COLO668 (cell line): ENCODE results near the gene PXK.
A peak's percentile ranks its signal among the peaks of the same experiment; 100 is the strongest.

Experiments
- DNase-seq: peaks from one replicate; lab custom pipeline; 2025; ENCODE audit not compliant: unreplicated experiment; lab: John Stamatoyannopoulos, UW

The PXK gene

DNA sequence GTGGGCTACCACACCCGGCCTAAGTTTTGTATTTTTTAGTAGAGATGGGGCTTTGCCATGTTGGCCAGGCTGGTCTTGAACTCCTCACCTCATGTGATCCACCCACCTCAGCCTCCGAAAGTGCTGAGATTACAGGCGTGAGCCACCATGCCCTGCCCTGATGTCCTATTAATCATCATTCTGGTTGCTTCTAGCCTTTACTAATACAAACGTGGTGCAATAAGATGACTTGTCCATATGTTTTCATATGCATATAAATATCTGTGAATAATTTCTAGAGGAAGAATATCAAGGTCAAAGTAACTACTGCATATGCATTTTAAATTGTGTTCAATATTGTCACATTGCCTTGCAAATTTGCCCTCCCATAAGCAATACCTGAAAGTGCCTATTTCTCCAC is 126.5 kb downstream of the PXK start:
- DNase-seq: no peak

DNA sequence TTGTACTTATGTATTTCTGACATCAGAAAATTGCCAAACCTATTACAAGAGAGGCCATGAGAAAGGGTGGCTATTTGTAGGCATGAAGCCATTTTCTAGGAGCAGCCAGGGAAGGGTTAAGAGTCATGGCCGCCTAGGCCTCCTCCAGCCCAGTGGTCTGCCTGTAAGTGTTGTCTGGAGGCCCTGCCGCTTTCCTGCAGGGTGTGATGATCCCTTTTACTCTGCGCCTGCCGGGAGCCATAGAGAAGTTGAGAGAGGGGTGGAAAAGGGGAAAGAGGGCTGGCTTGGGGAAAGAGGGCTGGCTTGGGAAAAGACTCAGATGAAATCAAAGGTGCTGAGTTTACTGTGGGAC is 130.1 kb downstream of the PXK start:
- DNase-seq: no peak

DNA sequence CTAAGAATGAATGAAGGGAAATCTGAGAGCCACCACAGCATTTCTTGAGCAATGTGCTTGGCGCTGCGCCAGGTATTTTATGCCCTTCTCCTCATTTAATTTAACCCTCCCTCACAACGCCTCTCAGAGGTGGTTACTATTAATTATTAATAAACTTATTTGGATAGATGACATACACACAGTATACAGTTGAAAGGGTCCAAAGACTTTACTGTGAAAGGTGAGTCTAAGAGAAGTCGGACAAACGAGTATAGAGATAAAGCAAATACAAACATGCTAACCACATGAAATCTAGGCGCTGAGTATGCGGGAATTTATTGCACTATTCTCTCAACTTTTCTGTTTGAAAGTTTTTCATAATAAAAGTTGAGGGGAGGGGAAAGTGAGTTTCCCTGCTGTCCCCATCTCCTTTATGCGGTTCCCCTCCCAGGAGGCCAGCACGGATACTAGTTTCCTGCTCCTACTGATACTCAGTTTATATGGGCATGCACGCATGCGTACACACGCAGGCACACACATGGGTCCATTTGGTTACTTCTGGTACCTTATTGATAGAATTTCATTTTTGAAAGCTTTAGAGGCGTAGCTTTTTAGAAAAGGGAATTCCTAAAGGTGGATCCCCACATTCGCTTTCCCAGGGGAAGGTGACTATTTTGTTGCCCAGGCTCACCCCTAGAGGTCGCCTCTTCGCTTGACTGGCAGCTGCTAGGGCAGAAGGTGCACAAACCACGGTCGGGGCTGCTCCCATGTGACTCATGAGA is 130.7 kb downstream of the PXK start:
- peak; percentile 55 for DNase-seq

DNA sequence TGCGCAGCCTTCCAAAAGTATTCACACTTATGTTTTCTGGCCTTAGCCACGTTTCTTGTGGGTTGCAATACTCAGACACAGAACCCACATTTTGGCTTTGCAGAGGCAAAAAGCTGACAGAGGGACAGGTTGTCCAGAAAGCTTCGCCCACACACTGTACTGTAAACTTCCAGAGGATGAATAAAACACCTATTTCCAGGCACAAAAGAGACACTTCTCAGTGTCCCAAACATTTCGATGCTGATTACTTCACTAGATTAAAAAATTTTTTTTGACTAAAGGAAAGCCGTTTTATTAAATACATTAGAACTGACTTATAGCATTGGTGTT is 131.2 kb downstream of the PXK start:
- no peak for DNase-seq

DNA sequence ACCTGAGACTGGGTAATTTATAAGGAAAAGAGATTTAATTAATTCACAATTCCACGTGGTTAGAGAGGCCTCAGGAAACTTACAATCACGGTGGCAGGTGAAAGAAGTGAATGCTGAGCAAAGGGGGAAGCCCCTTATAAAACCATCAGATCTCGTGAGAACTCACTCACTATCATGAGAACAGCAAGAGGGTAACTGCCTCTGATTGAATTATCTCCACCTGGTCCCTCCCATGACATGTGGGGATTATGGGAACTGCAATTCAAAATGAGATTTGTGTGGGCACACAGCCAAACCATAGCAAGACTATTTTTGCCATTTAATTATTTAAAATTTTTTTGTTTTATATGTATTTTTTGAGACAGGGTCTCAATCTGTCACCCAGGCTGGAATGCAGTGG is 132.2 kb downstream of the PXK start:
- no peak for DNase-seq

DNA sequence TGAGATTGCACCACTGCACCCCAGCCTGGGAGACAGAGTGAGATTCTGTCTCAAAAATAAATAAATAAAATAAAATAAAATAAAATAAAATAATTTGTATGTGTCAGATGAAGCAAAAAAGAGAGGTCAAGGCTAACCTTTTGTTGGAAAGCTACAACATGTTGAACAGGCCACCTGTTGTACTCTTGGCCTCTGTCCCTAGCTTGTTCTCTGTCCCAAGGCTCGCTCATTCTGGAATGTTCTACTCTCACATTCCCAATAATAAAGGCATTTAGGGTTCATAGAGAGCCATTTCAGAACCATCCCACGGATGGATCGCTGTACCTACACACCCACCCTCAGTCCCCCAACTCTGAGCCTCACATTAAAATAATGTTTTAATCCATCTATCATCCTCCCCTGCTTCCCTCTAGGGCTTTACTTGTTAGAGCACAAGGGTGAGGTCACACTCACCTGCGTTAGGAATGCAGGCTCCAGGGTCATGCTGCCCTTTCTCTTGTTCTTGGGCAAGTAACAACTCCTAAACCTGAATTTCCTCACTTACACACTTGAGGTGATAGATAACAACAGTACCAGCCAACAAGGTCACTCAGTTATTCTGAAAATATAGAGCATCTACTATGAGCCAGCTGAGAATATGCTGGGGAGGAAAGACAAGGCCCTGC is 134.3 kb downstream of the PXK start:
- DNase-seq: no peak

DNA sequence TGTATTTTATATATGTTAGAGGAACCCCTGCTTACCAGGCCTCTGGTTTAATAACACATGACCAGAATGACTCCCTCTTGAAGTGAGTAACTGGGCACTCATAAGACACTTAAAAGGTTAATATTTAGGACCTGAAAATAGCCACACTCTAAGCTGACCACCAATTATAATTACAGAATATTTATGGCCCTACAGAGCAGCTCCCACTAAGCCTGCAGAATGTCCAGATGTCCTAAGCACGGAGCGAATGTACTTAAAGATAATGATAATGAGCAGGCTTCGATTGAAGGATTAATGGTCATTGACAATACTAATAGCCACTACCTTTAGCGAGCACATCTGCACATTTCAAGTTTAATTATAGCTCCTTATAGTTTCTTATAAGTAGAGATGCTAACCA is 136.4 kb downstream of the PXK start:
- no peak for DNase-seq

DNA sequence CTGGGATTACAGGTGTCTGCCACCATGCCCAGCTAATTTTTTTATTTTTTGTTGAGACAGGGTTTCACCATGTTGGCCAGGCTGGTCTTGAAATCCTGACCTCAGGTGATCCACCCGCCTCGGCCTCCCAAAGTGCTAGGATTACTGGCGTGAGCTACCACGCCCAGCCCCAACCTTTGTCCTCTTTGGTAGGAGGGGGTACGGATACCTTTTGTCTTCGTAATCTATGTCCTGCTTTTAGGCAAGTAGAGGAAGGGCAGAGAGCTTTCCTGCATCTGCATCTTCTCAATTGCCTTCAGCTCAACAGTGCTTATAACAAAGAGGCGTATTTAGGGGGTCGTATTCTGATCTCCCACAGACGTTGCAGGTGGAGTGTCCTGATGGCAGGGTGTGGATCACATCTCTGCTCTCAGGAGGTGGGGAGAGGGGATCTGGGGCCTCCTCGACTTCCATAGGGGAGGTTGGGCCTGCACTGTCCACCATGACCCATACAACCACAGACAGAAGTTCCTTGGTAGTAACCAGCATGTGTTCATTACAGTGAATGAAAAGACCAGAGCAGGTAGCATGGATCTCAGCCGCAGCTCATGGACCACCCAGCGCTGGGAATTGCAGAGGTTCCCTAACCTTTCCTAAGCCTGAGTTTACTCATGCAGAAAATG is 137.8 kb downstream of the PXK start:
- no peak for DNase-seq

DNA sequence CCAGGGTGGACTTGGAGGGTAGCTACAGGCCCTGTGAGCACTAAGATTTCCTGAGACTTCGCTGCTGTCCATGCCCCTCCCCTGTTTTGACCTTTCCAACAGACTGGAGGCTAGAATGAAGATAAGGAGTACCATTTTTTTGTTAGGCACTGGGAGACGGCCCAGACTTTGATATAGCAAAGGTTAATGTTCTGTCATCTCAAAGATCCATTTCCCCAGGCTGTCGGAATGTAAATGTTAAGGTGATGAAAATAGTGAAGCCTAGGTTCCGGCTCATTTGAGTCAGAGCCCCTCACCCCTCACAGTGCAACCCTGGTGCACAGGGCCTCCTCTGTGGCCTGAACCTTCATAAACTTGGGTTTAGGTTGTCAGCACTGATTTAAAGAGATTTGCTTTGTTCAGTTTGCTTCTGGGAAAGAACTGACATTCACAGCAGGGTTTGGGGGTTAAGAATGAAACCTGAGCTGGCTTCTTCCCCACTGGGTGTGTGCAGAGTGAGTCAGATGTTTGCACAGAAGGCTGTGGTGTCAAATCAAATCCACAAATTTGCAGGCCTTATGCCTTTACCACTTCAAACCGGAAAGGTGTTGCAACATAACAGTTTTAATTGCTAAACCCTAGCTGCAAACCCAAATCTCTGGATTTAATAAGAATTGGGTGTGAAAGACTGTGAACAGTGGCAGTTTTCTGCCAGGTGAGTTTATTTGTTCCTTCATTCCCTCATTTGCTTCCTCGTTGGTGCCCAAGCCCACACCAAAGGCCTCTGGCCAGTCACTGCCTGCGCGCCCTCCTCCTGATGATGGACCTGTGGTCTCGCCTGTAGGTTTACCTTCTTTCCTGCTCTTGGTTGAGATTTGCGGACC is 138.6 kb downstream of the PXK start:
- DNase-seq: peak; percentile 72

DNA sequence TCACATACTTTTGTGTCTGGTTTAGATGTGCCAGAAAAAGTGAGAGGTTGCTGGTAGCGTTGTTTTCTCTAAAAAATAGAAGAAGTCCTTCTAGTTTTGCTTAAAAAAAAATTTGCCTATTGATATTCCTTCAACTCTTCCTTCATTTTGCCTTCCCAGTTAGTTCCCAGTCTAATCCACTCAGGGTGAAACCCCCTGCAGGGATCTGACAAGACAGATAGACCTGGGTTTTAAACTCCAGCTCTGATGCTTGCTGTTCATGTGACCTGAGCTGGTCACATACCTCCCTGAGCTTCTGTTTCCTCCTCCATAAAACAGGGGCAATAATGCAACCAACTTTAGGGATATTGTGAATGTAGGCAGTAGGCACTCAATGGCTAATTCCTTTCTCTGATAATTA is 140.6 kb downstream of the PXK start:
- no peak for DNase-seq

DNA sequence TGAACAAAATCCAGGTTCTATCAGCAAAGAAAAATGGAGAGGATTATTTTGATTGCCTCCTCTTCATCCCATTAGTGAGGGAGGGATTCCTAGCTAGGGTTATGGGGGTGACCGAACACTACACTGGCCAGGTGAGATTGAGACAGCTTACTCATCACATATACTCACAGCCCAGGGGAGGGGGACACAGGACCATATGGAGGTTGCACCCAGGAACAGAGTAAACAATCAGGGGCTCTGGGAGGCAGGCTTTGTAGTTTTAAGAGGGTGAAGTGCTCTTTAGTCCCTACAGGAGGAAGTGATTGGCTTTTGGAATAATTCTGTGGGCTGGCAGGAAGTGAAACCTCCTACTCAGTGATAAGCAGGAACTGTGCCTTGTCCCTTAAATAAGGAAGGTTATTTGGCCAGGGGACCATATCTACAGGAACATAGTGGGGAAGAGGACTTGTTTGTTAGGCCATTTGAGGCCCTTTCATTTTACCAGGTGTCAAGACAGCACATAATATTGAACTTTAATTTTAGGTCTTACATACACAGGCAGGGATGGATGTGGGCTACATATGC is 141.7 kb downstream of the PXK start:
- no peak for DNase-seq

DNA sequence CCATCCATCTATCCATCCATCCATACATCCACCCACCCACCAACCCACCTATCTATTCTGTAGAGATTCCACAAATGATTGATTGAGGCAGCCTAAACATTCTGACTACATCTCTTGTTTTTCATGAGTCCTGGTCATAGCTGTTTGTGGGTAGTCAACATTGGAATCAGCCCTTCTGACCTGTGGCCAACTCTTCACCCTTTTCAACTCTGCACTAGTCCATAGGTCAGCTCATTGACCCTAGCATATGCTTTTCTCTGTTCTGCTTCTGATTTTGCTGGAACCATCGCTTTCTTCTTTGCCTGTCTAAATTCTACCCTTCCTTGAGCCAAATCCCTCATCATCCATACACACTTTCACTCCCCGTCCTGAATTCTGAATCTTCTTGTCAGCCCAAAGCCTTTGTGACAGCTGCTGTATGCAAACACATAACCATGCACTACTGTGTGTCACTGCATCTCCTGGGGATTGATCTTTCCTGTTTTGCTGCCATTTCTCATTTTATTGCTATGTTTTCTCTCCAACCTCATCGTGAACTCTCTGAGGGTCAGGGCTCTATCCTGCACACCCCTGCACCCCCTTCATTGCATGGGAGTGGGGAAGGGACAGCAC is 142.4 kb downstream of the PXK start:
- DNase-seq: no peak
